CD14-positive monocyte (primary cell): ENCODE results near the gene SPTSSA. TPM values are rescaled to one million over a fixed set of nuclear protein-coding genes. Genes with fewer than 3 reads are reported as not detected.
A peak's percentile ranks its signal among the peaks of the same experiment; 100 is the strongest.

ENCODE experiments used
- DNase-seq, 3 donors: peaks; one replicate each; pipeline ENCODE4 v3.0.0-alpha.2; 2011 to 2022
- H2AFZ ChIP-seq: 2 replicates; pipeline ENCODE4 v1.6.0; 2012; ENCODE audit warnings: mild to moderate bottlenecking, low read depth, low read length, inconsistent platforms; ENCODE audit not compliant: insufficient read depth, poor library complexity, severe bottlenecking
- H3K27ac ChIP-seq, 2 donors: 1 replicate in 1 of 2; 2 replicates in 1 of 2; pipeline ENCODE4 v1.5.1; 2012 to 2013; ENCODE audit warnings: low read length in 2 of 2, control low read depth in 1 of 2, inconsistent platforms in 1 of 2, low read depth in 1 of 2, mild to moderate bottlenecking in 1 of 2
- H3K27me3 ChIP-seq, 2 donors: one replicate each; pipeline versions ENCODE4 v1.6.0 to v1.6.1; 2011 to 2013; ENCODE audit warnings: low read length in 2 of 2; ENCODE audit not compliant: control insufficient read depth in 2 of 2, insufficient read depth in 2 of 2
- H3K36me3 ChIP-seq, 2 donors: replicated peaks in 1 of 2; 1 replicate in 1 of 2; 2 replicates in 1 of 2; pipeline versions ENCODE4 v1.5.1 to v1.6.1; 2012 to 2013; ENCODE audit warnings: low read length in 2 of 2, control low read depth in 1 of 2, inconsistent platforms in 1 of 2, mild to moderate bottlenecking in 1 of 2; ENCODE audit not compliant: insufficient read depth in 2 of 2, control insufficient read depth in 1 of 2
- H3K4me1 ChIP-seq, 2 donors: 1 replicate in 1 of 2; 2 replicates in 1 of 2; pipeline versions ENCODE4 v1.5.1 to v1.6.1; 2012 to 2013; ENCODE audit warnings: low read length in 2 of 2, control low read depth in 1 of 2, inconsistent platforms in 1 of 2, mild to moderate bottlenecking in 1 of 2, moderate library complexity in 1 of 2; ENCODE audit not compliant: insufficient read depth in 2 of 2, control insufficient read depth in 1 of 2
- H3K4me2 ChIP-seq: replicated peaks from 2 replicates; pipeline ENCODE3; 2012; ENCODE audit warnings: low read length, moderate library complexity, mild to moderate bottlenecking; ENCODE audit not compliant: poor library complexity, severe bottlenecking; ENCODE audit errors: extremely low read depth
- H3K4me3 ChIP-seq, 3 experiments: fragments of 200-600 bp in 1 of 3; sonication (generic) in 1 of 3; replicated peaks in 1 of 3; 1 replicate in 2 of 3; 2 replicates in 1 of 3; pipeline ENCODE4 v1.5.1; 2011 to 2013; ENCODE audit warnings: low read length in 3 of 3, mild to moderate bottlenecking in 3 of 3, control low read depth in 2 of 3, low read depth in 2 of 3, inconsistent platforms in 1 of 3, moderate library complexity in 1 of 3
- H3K79me2 ChIP-seq: 2 replicates; pipeline ENCODE4 v1.6.0; 2012; ENCODE audit warnings: mild to moderate bottlenecking, control low read depth, inconsistent platforms, low read length, moderate library complexity; ENCODE audit not compliant: insufficient read depth
- H3K9ac ChIP-seq: 2 replicates; pipeline ENCODE4 v1.6.0; 2017; ENCODE audit warnings: low read length, mild to moderate bottlenecking; ENCODE audit not compliant: insufficient read depth, poor library complexity, severe bottlenecking
- H3K9me3 ChIP-seq, 2 donors: replicated peaks in 1 of 2; 1 replicate in 1 of 2; 2 replicates in 1 of 2; pipeline versions ENCODE4 v1.5.1 to v1.6.1; 2012 to 2013; ENCODE audit warnings: low read length in 2 of 2, control low read depth in 1 of 2; ENCODE audit not compliant: control insufficient read depth in 1 of 2, insufficient read depth in 1 of 2
- H4K20me1 ChIP-seq: 2 replicates; pipeline ENCODE4 v1.6.0; 2012; ENCODE audit warnings: mild to moderate bottlenecking, low read length, control low read depth, moderate library complexity; ENCODE audit not compliant: insufficient read depth
- H3K27ac Mint-ChIP-seq, 7 donors: one replicate each; pipeline ENCODE4 v1.8.0; 2020; ENCODE audit warnings: mild to moderate bottlenecking in 7 of 7, mixed read lengths in 7 of 7, moderate library complexity in 6 of 7, inconsistent platforms in 2 of 7
- H3K27me3 Mint-ChIP-seq, 3 donors: one replicate each; pipeline ENCODE4 v1.8.0; 2021 to 2022; ENCODE audit warnings: low read depth in 3 of 3, mild to moderate bottlenecking in 3 of 3, mixed read lengths in 3 of 3, moderate library complexity in 3 of 3, inconsistent platforms in 1 of 3
- H3K36me3 Mint-ChIP-seq, 2 donors: one replicate each; pipeline ENCODE4 v1.8.0; 2020; ENCODE audit warnings: mixed read lengths in 2 of 2, inconsistent platforms in 1 of 2, mild to moderate bottlenecking in 1 of 2
- H3K4me1 Mint-ChIP-seq: one replicate; pipeline ENCODE4 v1.8.0; 2020; ENCODE audit warnings: mild to moderate bottlenecking, mixed read lengths
- H3K4me3 Mint-ChIP-seq, 2 donors: one replicate each; pipeline ENCODE4 v1.8.0; 2020; ENCODE audit warnings: mild to moderate bottlenecking in 2 of 2, mixed read lengths in 2 of 2, moderate library complexity in 1 of 2
- H3K9me3 Mint-ChIP-seq, 7 donors: one replicate each; pipeline ENCODE4 v1.8.0; 2020 to 2022; ENCODE audit warnings: mixed read lengths in 7 of 7, mild to moderate bottlenecking in 6 of 7, moderate library complexity in 6 of 7, inconsistent platforms in 2 of 7
- WGBS: methylation state at CpG from one replicate; pipeline ENCODE4 v1.1.5; 2013; ENCODE audit warnings: missing lambda C conversion rate; ENCODE audit not compliant: insufficient coverage; 5-methylcytosine and 5-hydroxymethylcytosine counted together
- intact Hi-C, 2 donors: fragments of 100-400 bp; cut with micrococcal nuclease; formaldehyde crosslinking; loops; one replicate each; pipeline versions ENCODE4 v1.15.0 to v1.15.1; 2023
- polyA plus RNA-seq, 3 donors: library from polyadenylated mRNA; depleted of rRNA in 1 of 3; unstranded in 2 of 3; stranded (reverse) in 1 of 3; fragments of 300-500 nt in 2 of 3; fragments of >200 nt in 1 of 3; fragmentation: Illumina TruSeq in 2 of 3; gene quantifications; 1 replicate in 2 of 3; 2 replicates in 1 of 3; pipeline ENCODE4 v1.2.3, GENCODE V29; 2012 to 2021
- TF ChIP-seq, protein P1 (sequence below): fragments of 200-600 bp; IDR thresholded peaks from one replicate; pipeline ENCODE4 v1.8.0; 2022; ENCODE audit warnings: antibody characterized with exemption, mild to moderate bottlenecking

SPTSSA gene
- polyA plus RNA-seq, 3 donors, result 14.2 to 85.7 (median 70.6) TPM

DNA sequence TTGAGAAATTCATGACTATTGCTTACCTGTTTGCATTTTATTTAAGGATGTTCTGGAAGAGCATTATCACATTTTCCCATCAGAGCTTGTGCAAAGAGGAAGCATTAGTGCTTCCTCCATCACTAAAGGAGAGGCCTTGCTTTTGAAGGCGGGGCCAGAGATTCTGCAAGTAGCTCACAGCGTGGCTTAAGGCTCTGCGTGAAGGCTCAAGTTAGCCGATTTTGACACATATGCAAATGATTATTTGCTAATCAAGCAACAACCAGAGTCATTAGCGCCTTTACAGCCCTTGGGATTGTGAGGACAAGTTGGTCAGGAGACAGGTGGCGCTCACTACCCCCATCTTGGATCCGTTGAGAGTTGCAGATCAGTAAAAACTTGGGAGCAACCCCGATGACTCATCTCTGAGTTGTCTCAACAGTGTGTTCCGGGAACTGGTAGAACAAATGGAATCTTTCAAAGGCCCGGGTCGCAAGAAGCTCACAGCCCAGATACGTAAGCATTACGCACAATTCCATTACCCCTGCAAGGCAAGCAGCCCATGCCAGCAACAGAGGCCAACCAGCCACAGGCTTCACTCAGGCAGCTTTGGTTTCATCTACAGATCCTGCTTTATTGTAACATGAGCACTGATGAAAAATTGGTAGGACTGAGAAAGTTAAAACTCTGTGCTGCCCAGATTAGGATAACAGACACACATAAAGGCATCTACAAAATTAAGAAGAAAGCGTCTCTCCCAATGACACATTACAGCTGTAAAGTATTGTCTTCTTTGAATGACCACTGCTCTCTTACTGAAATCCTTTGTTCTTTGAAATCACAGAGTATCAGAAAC is 34.9 kb upstream of the SPTSSA start:
- intact Hi-C loops, result no loop called here
- Histone ChIP-seq H2AFZ (peak overlapping the region; percentile 69), H4K20me1 (no peaks in the 10 kb centered on the region), H3K27me3 (no peaks in the 10 kb centered on the region), H3K4me2 (peak overlapping the region; percentile 64), H3K9me3 (no peaks in the 10 kb centered on the region), H3K36me3 (no peaks in the 10 kb centered on the region), H3K79me2 (no peaks in the 10 kb centered on the region), H3K4me3 (peak overlapping the region in 1 of 3 experiments; percentile 60), H3K4me1 (peaks cover 11 to 14% of the 10 kb centered on the region in 2 donors), H3K27ac (peak overlapping the region; percentile 13 to 38), H3K9ac (no peak overlapping the region)
- Mint-ChIP-seq H3K9me3 (no peaks in the 10 kb centered on the region), H3K36me3 (no peaks in the 10 kb centered on the region), H3K4me3 (peak overlapping the region; percentile 65 to 76), H3K27me3 (peaks cover 0 to 4% (median 0%) of the 10 kb centered on the region in 3 donors), H3K4me1 (peaks cover 11% of the 10 kb centered on the region), H3K27ac (peak overlapping the region in 4 of 7 donors; percentile 44 to 78 (median 70))
- DNase-seq, result peak; percentile 22 to 56 (median 40)
- TF ChIP-seq, protein P1, sequence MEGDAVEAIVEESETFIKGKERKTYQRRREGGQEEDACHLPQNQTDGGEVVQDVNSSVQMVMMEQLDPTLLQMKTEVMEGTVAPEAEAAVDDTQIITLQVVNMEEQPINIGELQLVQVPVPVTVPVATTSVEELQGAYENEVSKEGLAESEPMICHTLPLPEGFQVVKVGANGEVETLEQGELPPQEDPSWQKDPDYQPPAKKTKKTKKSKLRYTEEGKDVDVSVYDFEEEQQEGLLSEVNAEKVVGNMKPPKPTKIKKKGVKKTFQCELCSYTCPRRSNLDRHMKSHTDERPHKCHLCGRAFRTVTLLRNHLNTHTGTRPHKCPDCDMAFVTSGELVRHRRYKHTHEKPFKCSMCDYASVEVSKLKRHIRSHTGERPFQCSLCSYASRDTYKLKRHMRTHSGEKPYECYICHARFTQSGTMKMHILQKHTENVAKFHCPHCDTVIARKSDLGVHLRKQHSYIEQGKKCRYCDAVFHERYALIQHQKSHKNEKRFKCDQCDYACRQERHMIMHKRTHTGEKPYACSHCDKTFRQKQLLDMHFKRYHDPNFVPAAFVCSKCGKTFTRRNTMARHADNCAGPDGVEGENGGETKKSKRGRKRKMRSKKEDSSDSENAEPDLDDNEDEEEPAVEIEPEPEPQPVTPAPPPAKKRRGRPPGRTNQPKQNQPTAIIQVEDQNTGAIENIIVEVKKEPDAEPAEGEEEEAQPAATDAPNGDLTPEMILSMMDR, result no peak
- WGBS, result 47% methylated on average over 3 of the region's 14 CpGs

DNA sequence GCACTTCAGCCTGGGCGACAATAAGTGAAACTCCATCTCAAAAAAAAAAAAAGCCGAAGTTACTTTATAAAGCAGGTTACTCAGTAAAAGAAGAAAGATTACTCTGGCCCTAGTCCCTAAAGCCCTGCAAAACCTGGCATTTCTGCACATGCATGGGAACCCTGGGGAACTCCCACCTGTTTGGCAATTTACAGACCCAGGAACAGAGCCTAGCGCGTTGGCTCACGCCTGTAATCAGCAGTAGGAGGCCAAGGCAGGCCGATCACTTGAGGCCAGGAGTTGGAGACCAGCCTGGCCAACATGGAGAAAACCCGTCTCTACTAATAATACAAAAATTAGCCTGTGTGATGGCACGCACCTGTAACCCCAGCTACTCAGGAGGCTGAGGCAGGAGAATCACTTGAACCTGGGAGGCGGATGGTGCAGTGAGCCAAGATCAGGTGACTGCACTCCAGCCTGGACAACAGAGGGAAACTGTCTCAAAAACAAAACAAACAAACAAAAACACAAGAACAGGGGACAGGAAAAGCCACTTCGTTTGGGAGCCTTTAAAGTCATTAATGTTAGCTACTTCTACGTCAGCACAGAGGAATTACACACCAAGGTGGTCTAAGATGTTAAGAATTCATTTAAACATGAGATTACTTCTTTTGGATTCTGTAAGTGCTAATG is 34.1 kb upstream of the SPTSSA start:
- no peaks in the 10 kb centered on the region for H3K9me3 Mint-ChIP-seq
- Histone ChIP-seq H4K20me1 (no peaks in the 10 kb centered on the region), H3K9me3 (no peaks in the 10 kb centered on the region), H3K4me2 (peak overlapping the region; percentile 64), H2AFZ (peak overlapping the region; percentile 69), H3K36me3 (no peaks in the 10 kb centered on the region), H3K9ac (no peak overlapping the region), H3K79me2 (no peaks in the 10 kb centered on the region), H3K4me3 (peak overlapping the region in 1 of 3 experiments; percentile 60), H3K27ac (peak overlapping the region in 1 of 2 donors; percentile 38), H3K27me3 (no peaks in the 10 kb centered on the region), H3K4me1 (peaks cover 11 to 14% of the 10 kb centered on the region in 2 donors)
- peaks cover 12% of the 10 kb centered on the region for H3K4me1 Mint-ChIP-seq
- no peak for DNase-seq
- WGBS, result 100% methylated on average over 5 of the region's 11 CpGs
- H3K27ac Mint-ChIP-seq, result peak overlapping the region in 4 of 7 donors; percentile 25 to 79 (median 40)
- H3K27me3 Mint-ChIP-seq, result peaks cover 0 to 6% (median 0%) of the 10 kb centered on the region in 3 donors
- no peaks in the 10 kb centered on the region for H3K36me3 Mint-ChIP-seq
- intact Hi-C loops, result no loop called here
- H3K4me3 Mint-ChIP-seq, result no peak overlapping the region
- TF ChIP-seq, protein P1, result no peak
